IMR-90 (cell line): ENCODE data around the gene MGAT5. TPM values are rescaled to one million over a fixed set of nuclear protein-coding genes. Genes with fewer than 3 reads are reported as not detected.

Experiments used
- ATAC-seq: fragments of 200-7000 bp; cut with Tn5 transposase; 2 replicates; pipeline ENCODE4 v1.9.1; 2020; ENCODE audit warnings: low read depth, mild to moderate bottlenecking, moderate library complexity
- BruUV-seq: library from RNA; stranded (reverse); fragments of 400-500 nt; replicated peaks from 2 replicates; lab custom pipeline; 2021; lab: Mats Ljungman, UMichigan
- CTCF ChIA-PET: fragments of 300-600 bp; formaldehyde crosslinking; extraction: SDS; loops from one replicate; lab custom pipeline; 2021; ENCODE audit warnings: antibody characterized with exemption; lab: Yijun Ruan, JAX
- POLR2A ChIA-PET: fragments of 300-600 bp; sonication (Branson Sonifier 250); formaldehyde crosslinking; loops from one replicate; lab custom pipeline; 2022; ENCODE audit warnings: antibody characterized with exemption; ENCODE audit not compliant: unreplicated experiment; lab: Charles Lee
- DNase-seq: peaks from one replicate; pipeline ENCODE4 v3.0.0; 2013
- H2AFZ ChIP-seq: replicated peaks from 2 replicates; pipeline ENCODE3; 2013; ENCODE audit warnings: low read length, mild to moderate bottlenecking; ENCODE audit not compliant: poor library complexity
- H2AK5ac ChIP-seq: 2 replicates; pipeline ENCODE4 v1.6.1; 2013; ENCODE audit warnings: low read depth, low read length, inconsistent platforms
- H2AK9ac ChIP-seq: replicated peaks from 2 replicates; pipeline ENCODE3; 2013; ENCODE audit warnings: mild to moderate bottlenecking, low read depth, low read length, moderate library complexity; ENCODE audit not compliant: poor library complexity
- H2BK120ac ChIP-seq: 2 replicates; pipeline ENCODE4 v1.6.1; 2013; ENCODE audit warnings: low read depth, low read length, inconsistent platforms
- H2BK15ac ChIP-seq: 3 replicates; pipeline ENCODE4 v1.6.1; 2013; ENCODE audit warnings: low read depth, low read length, inconsistent platforms
- H2BK20ac ChIP-seq: 2 replicates; pipeline ENCODE4 v1.6.1; 2013; ENCODE audit warnings: low read depth, mild to moderate bottlenecking, inconsistent platforms, low read length, moderate library complexity
- H2BK5ac ChIP-seq: 2 replicates; pipeline ENCODE4 v1.6.1; 2013; ENCODE audit warnings: mild to moderate bottlenecking, low read depth, low read length, inconsistent platforms; ENCODE audit not compliant: poor library complexity, severe bottlenecking
- H3K14ac ChIP-seq: replicated peaks from 2 replicates; pipeline ENCODE4 v1.6.1; 2013; ENCODE audit warnings: low read depth, low read length, inconsistent platforms
- H3K18ac ChIP-seq: 2 replicates; pipeline ENCODE4 v1.6.1; 2013; ENCODE audit warnings: low read depth, low read length, control low read depth
- H3K23ac ChIP-seq: 2 replicates; pipeline ENCODE4 v1.6.1; 2013; ENCODE audit warnings: low read depth, low read length, inconsistent platforms
- H3K27ac ChIP-seq: 2 replicates; pipeline ENCODE4 v1.5.1; 2013; ENCODE audit warnings: mild to moderate bottlenecking, control low read depth, low read length; ENCODE audit not compliant: insufficient read depth
- H3K27me3 ChIP-seq: 2 replicates; pipeline ENCODE4 v1.6.1; 2013; ENCODE audit warnings: low read length; ENCODE audit not compliant: control insufficient read depth, insufficient read depth
- H3K36me3 ChIP-seq: 2 replicates; pipeline ENCODE4 v1.6.1; 2013; ENCODE audit warnings: low read length, mixed read lengths; ENCODE audit not compliant: control insufficient read depth, insufficient read depth
- H3K4ac ChIP-seq: 2 replicates; pipeline ENCODE4 v1.6.1; 2013; ENCODE audit warnings: low read depth, low read length, inconsistent platforms
- H3K4me1 ChIP-seq: 2 replicates; pipeline ENCODE4 v1.6.1; 2013; ENCODE audit warnings: low read length, mixed read lengths; ENCODE audit not compliant: control insufficient read depth, insufficient read depth
- H3K4me2 ChIP-seq: 2 replicates; pipeline ENCODE4 v1.6.1; 2013; ENCODE audit warnings: low read depth, mild to moderate bottlenecking, control low read depth, low read length, moderate library complexity
- H3K4me3 ChIP-seq: 2 replicates; pipeline ENCODE4 v1.5.1; 2013; ENCODE audit warnings: low read depth, mild to moderate bottlenecking, control low read depth, low read length, moderate library complexity; ENCODE audit not compliant: insufficient read depth
- H3K56ac ChIP-seq: 2 replicates; pipeline ENCODE4 v1.6.1; 2013; ENCODE audit warnings: low read length, inconsistent platforms; ENCODE audit not compliant: insufficient read depth; ENCODE audit errors: extremely low read depth
- H3K79me1 ChIP-seq, 2 experiments: 2 replicates each; pipeline ENCODE4 v1.6.1; 2013; ENCODE audit warnings: low read length in 2 of 2, inconsistent platforms in 1 of 2, low read depth in 1 of 2
- H3K9ac ChIP-seq: 2 replicates; pipeline ENCODE4 v1.6.1; 2013; ENCODE audit warnings: low read depth, low read length, control low read depth
- H3K9me1 ChIP-seq: 2 replicates; pipeline ENCODE4 v1.6.1; 2013; ENCODE audit warnings: low read length, inconsistent platforms; ENCODE audit not compliant: insufficient read depth
- H3K9me3 ChIP-seq: 2 replicates; pipeline ENCODE4 v1.6.1; 2013; ENCODE audit warnings: low read length; ENCODE audit not compliant: control insufficient read depth, insufficient read depth
- H4K20me1 ChIP-seq: 2 replicates; pipeline ENCODE4 v1.6.1; 2013; ENCODE audit warnings: low read length, inconsistent platforms; ENCODE audit not compliant: insufficient read depth
- H4K5ac ChIP-seq: 2 replicates; pipeline ENCODE4 v1.6.1; 2013; ENCODE audit warnings: mild to moderate bottlenecking, low read depth, low read length, control low read depth
- H4K8ac ChIP-seq, 2 experiments: 2 replicates each; pipeline ENCODE4 v1.6.1; 2013; ENCODE audit warnings: low read depth in 2 of 2, low read length in 2 of 2, control low read depth in 1 of 2, inconsistent platforms in 1 of 2
- H4K91ac ChIP-seq: 2 replicates; pipeline ENCODE4 v1.6.1; 2013; ENCODE audit warnings: low read depth, low read length, inconsistent platforms; ENCODE audit not compliant: insufficient read depth
- BHLHE40 ChIP-seq: fragments of 150-350 bp; IDR thresholded peaks from 2 replicates; pipeline ENCODE4 v1.6.1; 2016; ENCODE audit warnings: mild to moderate bottlenecking, low read depth, low read length
- CEBPB ChIP-seq: IDR thresholded peaks from 2 replicates; pipeline ENCODE4 v1.6.1; 2012; ENCODE audit warnings: low read depth, low read length, improper control_type of control experiment
- CHD1 ChIP-seq: IDR thresholded peaks from 2 replicates; pipeline ENCODE4 v1.6.1; 2012; ENCODE audit warnings: low read depth, low read length, improper control_type of control experiment
- CTCF ChIP-seq: conservative IDR thresholded peaks from 2 replicates; pipeline ENCODE4 v1.5.1; 2012; ENCODE audit warnings: mild to moderate bottlenecking, low read depth, low read length, improper control_type of control experiment
- ELK1 ChIP-seq: fragments of 150-350 bp; IDR thresholded peaks from 2 replicates; pipeline ENCODE4 v1.6.1; 2016; ENCODE audit warnings: low read depth, mild to moderate bottlenecking, low read length, moderate library complexity, borderline replicate concordance
- FOS ChIP-seq: fragments of 150-350 bp; IDR thresholded peaks from 2 replicates; pipeline ENCODE4 v1.6.1; 2016; ENCODE audit warnings: low read depth, low read length
- MAFK ChIP-seq: IDR thresholded peaks from 2 replicates; pipeline ENCODE4 v1.6.1; 2012; ENCODE audit warnings: low read depth, low read length, improper control_type of control experiment
- MAZ ChIP-seq: IDR thresholded peaks from 2 replicates; pipeline ENCODE4 v1.6.1; 2012; ENCODE audit warnings: low read depth, mild to moderate bottlenecking, low read length, improper control_type of control experiment, moderate library complexity, borderline replicate concordance
- MXI1 ChIP-seq: IDR thresholded peaks from 2 replicates; pipeline ENCODE4 v1.6.1; 2012; ENCODE audit warnings: low read depth, mild to moderate bottlenecking, low read length, moderate library complexity, borderline replicate concordance
- NFE2L2 ChIP-seq: fragments of 150-350 bp; IDR thresholded peaks from 2 replicates; pipeline ENCODE4 v1.6.1; 2016; ENCODE audit warnings: low read depth, mild to moderate bottlenecking, low read length
- POLR2A ChIP-seq: IDR thresholded peaks from 2 replicates; pipeline ENCODE4 v1.6.1; 2012; ENCODE audit warnings: mild to moderate bottlenecking, low read depth, low read length
- RAD21 ChIP-seq: IDR thresholded peaks from 2 replicates; pipeline ENCODE4 v1.6.1; 2012; ENCODE audit warnings: low read length, improper control_type of control experiment
- RCOR1 ChIP-seq: IDR thresholded peaks from 2 replicates; pipeline ENCODE4 v1.6.1; 2012; ENCODE audit warnings: mild to moderate bottlenecking, low read length, improper control_type of control experiment; ENCODE audit not compliant: insufficient replicate concordance
- RFX5 ChIP-seq: IDR thresholded peaks from 2 replicates; pipeline ENCODE4 v1.8.0; 2012; ENCODE audit warnings: low read depth, mild to moderate bottlenecking, low read length, moderate library complexity
- SMC3 ChIP-seq: fragments of 150-350 bp; IDR thresholded peaks from 2 replicates; pipeline ENCODE4 v1.6.1; 2016; ENCODE audit warnings: low read depth, mild to moderate bottlenecking, antibody characterized with exemption, low read length, moderate library complexity
- USF2 ChIP-seq: fragments of 150-350 bp; IDR thresholded peaks from 2 replicates; pipeline ENCODE4 v1.6.1; 2017; ENCODE audit warnings: mild to moderate bottlenecking, antibody characterized with exemption, low read length, low read depth
- WGBS, 2 experiments: methylation state at CpG; one replicate each; pipeline versions ENCODE4 v1.1.5 to v1.1.7; 2013; ENCODE audit warnings: missing lambda C conversion rate in 2 of 2; ENCODE audit not compliant: insufficient read length in 1 of 2; ENCODE audit errors: extremely low coverage in 2 of 2; 5-methylcytosine and 5-hydroxymethylcytosine counted together
- dilution Hi-C: fragments of 300-500 bp; cut with HindIII; formaldehyde crosslinking; loops from one replicate; pipeline ENCODE4 v1.14.3; 2018; ENCODE audit warnings: low sequenced_read_pairs; ENCODE audit not compliant: unreplicated experiment
- in situ Hi-C: fragments of 300-500 bp; cut with MboI; formaldehyde crosslinking; loops from 3 replicates; pipeline ENCODE4 v1.14.3; 2019; ENCODE audit warnings: low sequenced_read_pairs, inconsistent platforms, mixed read lengths
- intact Hi-C: fragments of 100-400 bp; cut with micrococcal nuclease; formaldehyde crosslinking; loops from 2 replicates; pipeline ENCODE4 v1.10.0; 2022
- polyA plus RNA-seq, 3 experiments: library from polyadenylated mRNA; depleted of rRNA; stranded (reverse); fragments of >200 nt; gene quantifications; 2 replicates each; pipeline ENCODE4 v1.2.3, GENCODE V29; 2012; ENCODE audit warnings: low replicate concordance in 1 of 3
- total RNA-seq: library from RNA; depleted of rRNA; stranded (reverse); fragments of >200 nt; gene quantifications from 2 replicates; pipeline ENCODE4 v1.2.3, GENCODE V29; 2012

Gene MGAT5
- total and polyA plus RNA-seq, 2 of the 4 experiments (the other 2 are of a cell fraction): 22.9 to 59.9 TPM

- ATAC-seq: no peak
- Histone ChIP-seq H4K91ac (no peak overlapping the region), H2AK9ac (no peak overlapping the region), H3K27me3 (no peaks in the 10 kb centered on the region), H4K5ac (no peak overlapping the region), H3K4me1 (peaks cover 10% of the 10 kb centered on the region), H3K9ac (no peak overlapping the region), H3K4me2 (no peak overlapping the region), H3K9me3 (no peaks in the 10 kb centered on the region), H2AK5ac (0 out of 2 replicates have a peak overlapping the region, but pooled peaks have one; percentile 20), H2BK20ac (peak overlapping the region; percentile 14; the same call in 1 of the 2 replicates), H3K79me1 (peaks cover 9 to 25% of the 10 kb centered on the region in 2 experiments), H3K4me3 (no peak overlapping the region), H3K27ac (no peak overlapping the region), H4K20me1 (no peaks in the 10 kb centered on the region), H4K8ac (no peak overlapping the region), H3K56ac (no peak overlapping the region), H3K9me1 (peaks cover 22% of the 10 kb centered on the region), H3K18ac (no peak overlapping the region), H3K23ac (no peak overlapping the region), H2BK120ac (0 out of 2 replicates have a peak overlapping the region, but pooled peaks have one; percentile 0), H3K14ac (no peak overlapping the region; the same call in 1 of the 2 replicates), H2AFZ (no peak overlapping the region), H3K36me3 (peaks cover 12% of the 10 kb centered on the region), H2BK5ac (no peak overlapping the region), H3K4ac (peak overlapping the region; percentile 26; the same call in 1 of the 2 replicates), H2BK15ac (no peak overlapping the region; the same call in 2 of the 3 replicates)
- CTCF ChIA-PET: interaction anchor here (0.6 kb wide), 1 partner anchor 183 kb away, joined by 3 read pairs; no protein-coding TSS in a partner anchor
- BruUV-seq: no TSS peak
- dilution Hi-C loops (no loop called here), in situ Hi-C loops (no loop called here), intact Hi-C loops (no loop called here)
- POLR2A ChIA-PET: no interaction called here
- TF ChIP-seq RAD21: no peak
- no peak for TF ChIP-seq ELK1
- no peak for TF ChIP-seq CTCF
- TF ChIP-seq BHLHE40: no peak
- TF ChIP-seq MXI1: no peak
- TF ChIP-seq MAFK: no peak
- TF ChIP-seq CEBPB: no peak
- no peak for TF ChIP-seq RFX5
- no peak for TF ChIP-seq POLR2A
- no peak for TF ChIP-seq FOS
- no peak for TF ChIP-seq USF2
- TF ChIP-seq SMC3: no peak
- no peak for TF ChIP-seq CHD1
- TF ChIP-seq NFE2L2: no peak
- no peak for TF ChIP-seq MAZ
- TF ChIP-seq RCOR1: no peak
- DNase-seq: no peak
- WGBS, 2 experiments: no CpG with 5 or more reads among the region's 1 CpG
Measured at GRCh38 chr2:134395779-134396178, 141.9 kb downstream of the MGAT5 start.
